OCI-LY1 (cell line): ENCODE results near the gene ATP4A.

Experiments used
- H2AFZ ChIP-seq: fragments of 200-600 bp; sonication (generic), shearing (Covaris generic); 2 replicates; pipeline ENCODE4 v1.6.0; 2014; ENCODE audit warnings: antibody characterized with exemption, mild to moderate bottlenecking, low read length
- H3F3A ChIP-seq: fragments of 200-600 bp; sonication (generic), shearing (Covaris generic); 2 replicates; pipeline ENCODE4 v1.6.0; 2014; ENCODE audit warnings: mild to moderate bottlenecking, antibody characterized with exemption, low read length, moderate library complexity; ENCODE audit not compliant: insufficient read depth
- H3K27ac ChIP-seq: fragments of 200-600 bp; sonication (generic); 2 replicates; pipeline ENCODE4 v1.5.1; 2014; ENCODE audit warnings: low read length, mixed run types, mild to moderate bottlenecking, low read depth; ENCODE audit not compliant: poor library complexity, severe bottlenecking
- H3K27me3 ChIP-seq: fragments of 200-600 bp; sonication (generic); 2 replicates; pipeline ENCODE4 v1.6.0; 2014; ENCODE audit warnings: antibody characterized with exemption, mild to moderate bottlenecking, low read length, moderate library complexity; ENCODE audit not compliant: insufficient read depth
- H3K36me3 ChIP-seq: fragments of 200-600 bp; sonication (generic); 2 replicates; pipeline ENCODE4 v1.6.1; 2014; ENCODE audit warnings: mild to moderate bottlenecking, antibody characterized with exemption, low read length, moderate library complexity, mixed read lengths; ENCODE audit not compliant: insufficient read depth
- H3K4me1 ChIP-seq: fragments of 200-600 bp; sonication (generic); 2 replicates; pipeline ENCODE4 v1.5.1; 2014; ENCODE audit warnings: mild to moderate bottlenecking, low read length, moderate library complexity; ENCODE audit not compliant: insufficient read depth, severe bottlenecking
- H3K4me2 ChIP-seq: fragments of 200-600 bp; sonication (generic), shearing (Covaris generic); 2 replicates; pipeline ENCODE4 v1.6.1; 2014; ENCODE audit warnings: low read length
- H3K4me3 ChIP-seq: fragments of 200-600 bp; sonication (generic); 2 replicates; pipeline ENCODE4 v1.5.1; 2014; ENCODE audit warnings: low read length, low read depth, mild to moderate bottlenecking, mixed read lengths; ENCODE audit not compliant: poor library complexity, severe bottlenecking
- H3K79me2 ChIP-seq: fragments of 200-600 bp; shearing (Covaris generic); 2 replicates; pipeline ENCODE4 v1.6.1; 2016; ENCODE audit warnings: mixed run types, low read length, mixed read lengths; ENCODE audit not compliant: insufficient read depth
- H3K9ac ChIP-seq: fragments of 200-600 bp; sonication (generic), shearing (Covaris generic); 2 replicates; pipeline ENCODE4 v1.6.1; 2014; ENCODE audit warnings: mild to moderate bottlenecking, low read length, mixed read lengths
- H3K9me2 ChIP-seq: fragments of 200-600 bp; sonication (generic), shearing (Covaris generic); 2 replicates; pipeline ENCODE4 v1.6.1; 2014; ENCODE audit warnings: low read depth, mild to moderate bottlenecking, low read length, mixed read lengths
- H3K9me3 ChIP-seq: fragments of 200-600 bp; shearing (Covaris generic); 2 replicates; pipeline ENCODE4 v1.6.1; 2014; ENCODE audit warnings: low read length, mixed read lengths
- H4K20me1 ChIP-seq: fragments of 200-600 bp; sonication (generic), shearing (Covaris generic); 2 replicates; pipeline ENCODE4 v1.6.0; 2016; ENCODE audit warnings: mild to moderate bottlenecking, low read length; ENCODE audit not compliant: insufficient read depth
- CTCF ChIP-seq: fragments of 200-600 bp; sonication (generic), shearing (Covaris generic); IDR thresholded peaks from 2 replicates; pipeline ENCODE4 v1.5.1; 2017; ENCODE audit warnings: mild to moderate bottlenecking, antibody characterized with exemption, low read length, moderate library complexity, mixed read lengths
- EZH2 ChIP-seq: fragments of 200-600 bp; sonication (generic), shearing (Covaris generic); IDR thresholded peaks from 2 replicates; pipeline ENCODE4 v1.8.0; 2017; ENCODE audit warnings: borderline replicate concordance, mixed run types, mild to moderate bottlenecking, antibody characterized with exemption, low read length, moderate library complexity, mixed read lengths

Gene ATP4A

GRCh38 chr19:35543280-35544109, 20.0 kb downstream of the ATP4A start:
- Histone ChIP-seq H3K9me2 (no peaks in the 10 kb centered on the region), H3K4me1 (peaks cover 38% of the 10 kb centered on the region), H3F3A (no peaks in the 10 kb centered on the region), H3K36me3 (peaks cover 11% of the 10 kb centered on the region; the same call in 1 of the 2 replicates), H3K27ac (no peak overlapping the region), H3K9ac (no peak overlapping the region), H2AFZ (no peak overlapping the region), H3K9me3 (no peaks in the 10 kb centered on the region), H4K20me1 (no peaks in the 10 kb centered on the region), H3K4me2 (no peak overlapping the region), H3K79me2 (no peaks in the 10 kb centered on the region), H3K4me3 (peak overlapping the region; percentile 90), H3K27me3 (no peaks in the 10 kb centered on the region)
- TF ChIP-seq CTCF (no peak), EZH2 (no peak)

GRCh38 chr19:35542209-35542608, 21.2 kb downstream of the ATP4A start:
- no peaks in the 10 kb centered on the region for H3K27me3 ChIP-seq
- H3K9me3 ChIP-seq = no peaks in the 10 kb centered on the region
- no peaks in the 10 kb centered on the region for H3K79me2 ChIP-seq
- no peaks in the 10 kb centered on the region for H3K9me2 ChIP-seq
- peaks cover 38% of the 10 kb centered on the region for H3K4me1 ChIP-seq
- peaks cover 11% of the 10 kb centered on the region; the same call in 1 of the 2 replicates for H3K36me3 ChIP-seq
- no peak for TF ChIP-seq EZH2
- TF ChIP-seq CTCF = no peak
- H3K9ac ChIP-seq = no peak overlapping the region
- H3K4me2 ChIP-seq = no peak overlapping the region
- no peaks in the 10 kb centered on the region for H4K20me1 ChIP-seq
- no peak overlapping the region for H2AFZ ChIP-seq
- no peak overlapping the region for H3K4me3 ChIP-seq
- H3K27ac ChIP-seq = no peak overlapping the region
- H3F3A ChIP-seq = no peaks in the 10 kb centered on the region

- H3K4me2 ChIP-seq = no peak overlapping the region; the same call in 1 of the 2 replicates
- peaks cover 26% of the 10 kb centered on the region for H3K4me1 ChIP-seq
- no peak overlapping the region for H3K9ac ChIP-seq
- no peak overlapping the region for H3K4me3 ChIP-seq
- H3K9me2 ChIP-seq = no peaks in the 10 kb centered on the region
- H2AFZ ChIP-seq = no peak overlapping the region
- no peaks in the 10 kb centered on the region for H3K9me3 ChIP-seq
- peak overlapping the region; percentile 8 for H3K27ac ChIP-seq
- peaks cover 11% of the 10 kb centered on the region; the same call in 1 of the 2 replicates for H3K36me3 ChIP-seq
- H3F3A ChIP-seq = no peaks in the 10 kb centered on the region
- H3K79me2 ChIP-seq = no peaks in the 10 kb centered on the region
- TF ChIP-seq CTCF (no peak), EZH2 (no peak)
- no peaks in the 10 kb centered on the region for H4K20me1 ChIP-seq
- H3K27me3 ChIP-seq = no peaks in the 10 kb centered on the region
These were observed 23.0 kb downstream of the ATP4A start for GRCh38 chr19:35540356-35540927.
